ENCODE data around the gene KCTD19. TPM values are rescaled to one million over a fixed set of nuclear protein-coding genes. Genes with fewer than 3 reads are reported as not detected.

The KCTD19 gene
- total and polyA plus RNA-seq, 2 donors (not counting 1 experiment from before 2014, with no cell fraction given) = 0.52 TPM; not detected in 1

DNA sequence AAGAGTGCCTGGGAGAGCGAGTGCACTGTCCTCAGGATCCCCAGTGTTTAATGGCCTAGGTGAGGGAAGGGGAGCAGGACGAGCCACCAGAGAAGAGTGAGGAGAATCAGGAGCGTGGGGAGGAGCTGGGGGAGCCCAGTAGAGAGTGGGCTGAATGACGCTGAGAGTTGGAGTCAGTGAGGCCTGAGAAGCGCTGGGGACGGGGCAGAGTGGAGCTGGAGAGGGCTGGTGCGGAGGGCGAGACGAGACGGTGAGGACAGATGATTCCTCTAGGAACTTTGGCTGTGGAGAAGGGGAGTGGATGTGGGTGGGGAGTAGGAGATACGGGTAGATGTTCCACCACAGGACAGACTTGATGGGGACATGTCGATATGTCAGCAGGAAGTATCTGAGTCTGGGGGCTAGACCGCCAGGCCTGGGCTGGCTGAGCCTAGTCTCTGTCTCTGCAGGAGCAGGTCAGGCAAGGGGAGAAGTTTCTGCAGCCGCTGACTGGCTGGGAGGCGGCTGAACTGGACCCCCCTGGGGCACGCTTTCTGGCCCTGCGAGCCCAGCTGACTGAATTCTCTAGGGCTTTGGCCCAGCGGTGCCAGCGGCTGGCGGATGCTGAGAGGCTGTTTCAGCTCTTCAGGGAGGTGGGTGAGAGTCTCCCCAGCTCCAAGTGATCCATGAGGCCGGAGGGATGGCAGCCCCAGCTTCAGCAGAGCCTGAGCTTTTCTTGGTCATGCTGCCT, 42.5 kb downstream of the KCTD19 start:
- H3K4me1 ChIP-seq (ENCODE audit: control insufficient read depth in 2 of 2, insufficient read depth in 2 of 2, low read length in 2 of 2) = no peaks in the 10 kb centered on the region
- no peak for TF ChIP-seq EZH2 (IDR thresholded peaks at IDR 0.05; ENCODE audit: borderline replicate concordance, insufficient read depth, low read depth, low read length, poor library complexity, severe bottlenecking)
- TF ChIP-seq, protein P1, sequence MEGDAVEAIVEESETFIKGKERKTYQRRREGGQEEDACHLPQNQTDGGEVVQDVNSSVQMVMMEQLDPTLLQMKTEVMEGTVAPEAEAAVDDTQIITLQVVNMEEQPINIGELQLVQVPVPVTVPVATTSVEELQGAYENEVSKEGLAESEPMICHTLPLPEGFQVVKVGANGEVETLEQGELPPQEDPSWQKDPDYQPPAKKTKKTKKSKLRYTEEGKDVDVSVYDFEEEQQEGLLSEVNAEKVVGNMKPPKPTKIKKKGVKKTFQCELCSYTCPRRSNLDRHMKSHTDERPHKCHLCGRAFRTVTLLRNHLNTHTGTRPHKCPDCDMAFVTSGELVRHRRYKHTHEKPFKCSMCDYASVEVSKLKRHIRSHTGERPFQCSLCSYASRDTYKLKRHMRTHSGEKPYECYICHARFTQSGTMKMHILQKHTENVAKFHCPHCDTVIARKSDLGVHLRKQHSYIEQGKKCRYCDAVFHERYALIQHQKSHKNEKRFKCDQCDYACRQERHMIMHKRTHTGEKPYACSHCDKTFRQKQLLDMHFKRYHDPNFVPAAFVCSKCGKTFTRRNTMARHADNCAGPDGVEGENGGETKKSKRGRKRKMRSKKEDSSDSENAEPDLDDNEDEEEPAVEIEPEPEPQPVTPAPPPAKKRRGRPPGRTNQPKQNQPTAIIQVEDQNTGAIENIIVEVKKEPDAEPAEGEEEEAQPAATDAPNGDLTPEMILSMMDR (IDR thresholded peaks at IDR 0.05) = no peak
- no peaks in the 10 kb centered on the region for H3K36me3 ChIP-seq (replicated peaks in 1 of 2; ENCODE audit: control extremely low read depth in 1 of 2, control insufficient read depth in 1 of 2, extremely low read depth in 1 of 2, insufficient read depth in 2 of 2, low read length in 1 of 2)
- POLR2A ChIA-PET = no interaction called here
- ATAC-seq (ENCODE audit: low read depth) (no peak), DNase-seq (no peak)
- no peaks in the 10 kb centered on the region for H3K79me2 ChIP-seq (ENCODE audit: control insufficient read depth, insufficient read depth, low read length)
- no peaks in the 10 kb centered on the region for H3K27me3 Mint-ChIP-seq
- CTCF ChIA-PET = no interaction called here
- H4K20me1 ChIP-seq (ENCODE audit: control insufficient read depth, insufficient read depth, low read length, poor library complexity, severe bottlenecking) = no peaks in the 10 kb centered on the region
- H2AFZ ChIP-seq (ENCODE audit: insufficient read depth, low read depth, low read length, poor library complexity, severe bottlenecking) = no peak overlapping the region
- no peaks in the 10 kb centered on the region for H3K9me3 Mint-ChIP-seq (ENCODE audit: insufficient read depth)
- no peak overlapping the region for H3K4me3 Mint-ChIP-seq
- H3K4me1 Mint-ChIP-seq = no peaks in the 10 kb centered on the region
- no peak overlapping the region for H3K9ac ChIP-seq (ENCODE audit: low read length)
- H3K27me3 ChIP-seq (replicated peaks in 1 of 4; ENCODE audit: control extremely low read depth in 1 of 4, control insufficient read depth in 3 of 4, insufficient read depth in 4 of 4, low read length in 3 of 4) = no peaks in the 10 kb centered on the region
- H3K27ac ChIP-seq (ENCODE audit: low read length in 2 of 2) = no peak overlapping the region
- no peaks in the 10 kb centered on the region for H3K9me3 ChIP-seq (ENCODE audit: control extremely low read depth in 1 of 3, control insufficient read depth in 2 of 3, insufficient read depth in 1 of 3, low read length in 2 of 3)
- 78% methylated on average over 21 of the region's 21 CpGs for WGBS (ENCODE audit: insufficient coverage)
- H3K27ac Mint-ChIP-seq = no peak overlapping the region
- intact Hi-C loops (cut with micrococcal nuclease) = no loop called here
- no peak overlapping the region for H3K4me3 ChIP-seq (ENCODE audit: control extremely low read depth in 1 of 5, extremely low read depth in 1 of 5, insufficient read depth in 1 of 5, low read depth in 2 of 5, low read length in 4 of 5)
- H3K4me2 ChIP-seq (replicated peaks; ENCODE audit: low read depth, low read length, poor library complexity, severe bottlenecking) = no peak overlapping the region

DNA sequence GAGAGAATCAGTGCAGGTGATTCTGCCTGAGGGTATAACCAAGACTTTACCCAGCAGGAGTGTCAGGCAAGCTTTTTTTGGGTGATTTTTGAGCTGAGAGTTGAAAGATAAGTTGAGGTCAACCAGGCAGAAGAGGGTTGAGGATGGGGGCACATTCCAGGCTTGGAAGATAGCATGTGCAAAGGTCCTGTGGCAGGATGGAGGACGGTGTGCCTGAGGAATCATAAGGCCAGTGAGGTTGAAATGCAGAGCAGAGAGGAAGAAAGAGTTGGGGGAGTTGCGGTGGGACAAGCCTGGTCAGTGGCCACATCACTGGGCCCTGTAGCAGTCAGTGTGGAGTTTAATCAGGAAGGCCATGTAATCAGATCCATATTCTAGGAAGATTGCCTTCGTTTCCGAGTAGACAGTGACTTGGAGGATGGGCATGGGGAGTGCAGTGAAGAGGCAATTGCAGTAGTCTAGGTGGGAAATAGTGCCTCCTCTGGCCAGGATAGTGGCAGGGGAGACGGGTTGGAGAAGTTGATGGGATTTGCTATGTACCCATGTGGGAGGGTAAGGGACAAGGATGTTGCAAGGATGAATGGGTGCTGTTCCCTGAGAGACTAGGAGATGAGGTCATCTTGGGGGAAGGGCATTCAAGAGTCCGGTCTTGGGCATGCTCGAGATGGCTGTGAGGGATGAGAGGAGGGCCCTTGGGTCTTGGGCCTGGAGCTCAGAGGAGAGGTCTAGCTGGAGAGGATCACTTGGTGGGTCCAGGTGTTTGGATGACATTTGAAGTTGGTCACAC, 43.3 kb downstream of the KCTD19 start:
- Histone ChIP-seq H3K9ac (ENCODE audit: low read length) (no peak overlapping the region), H3K36me3 (replicated peaks in 1 of 2; ENCODE audit: control extremely low read depth in 1 of 2, control insufficient read depth in 1 of 2, extremely low read depth in 1 of 2, insufficient read depth in 2 of 2, low read length in 1 of 2) (no peaks in the 10 kb centered on the region), H3K27me3 (replicated peaks in 1 of 4; ENCODE audit: control extremely low read depth in 1 of 4, control insufficient read depth in 3 of 4, insufficient read depth in 4 of 4, low read length in 3 of 4) (no peaks in the 10 kb centered on the region), H3K9me3 (ENCODE audit: control extremely low read depth in 1 of 3, control insufficient read depth in 2 of 3, insufficient read depth in 1 of 3, low read length in 2 of 3) (no peaks in the 10 kb centered on the region), H3K79me2 (ENCODE audit: control insufficient read depth, insufficient read depth, low read length) (peaks cover 3% of the 10 kb centered on the region), H4K20me1 (ENCODE audit: control insufficient read depth, insufficient read depth, low read length, poor library complexity, severe bottlenecking) (no peaks in the 10 kb centered on the region), H3K27ac (ENCODE audit: low read length in 2 of 2) (no peak overlapping the region), H3K4me1 (ENCODE audit: control insufficient read depth in 2 of 2, insufficient read depth in 2 of 2, low read length in 2 of 2) (peaks cover 6 to 7% of the 10 kb centered on the region in 2 donors), H2AFZ (ENCODE audit: insufficient read depth, low read depth, low read length, poor library complexity, severe bottlenecking) (no peak overlapping the region), H3K4me3 (ENCODE audit: control extremely low read depth in 1 of 5, extremely low read depth in 1 of 5, insufficient read depth in 1 of 5, low read depth in 2 of 5, low read length in 4 of 5) (no peak overlapping the region), H3K4me2 (replicated peaks; ENCODE audit: low read depth, low read length, poor library complexity, severe bottlenecking) (no peak overlapping the region)
- TF ChIP-seq EZH2 (IDR thresholded peaks at IDR 0.05; ENCODE audit: borderline replicate concordance, insufficient read depth, low read depth, low read length, poor library complexity, severe bottlenecking) = no peak
- TF ChIP-seq, protein P1 (IDR thresholded peaks at IDR 0.05) = no peak
- peaks cover 4% of the 10 kb centered on the region for H3K4me1 Mint-ChIP-seq
- WGBS (ENCODE audit: insufficient coverage) = 95% methylated on average over 7 of the region's 7 CpGs
- no peaks in the 10 kb centered on the region for H3K9me3 Mint-ChIP-seq (ENCODE audit: insufficient read depth)
- DNase-seq (no peak), ATAC-seq (ENCODE audit: low read depth) (no peak)
- intact Hi-C loops (cut with micrococcal nuclease) = no loop called here
- H3K27ac Mint-ChIP-seq = no peak overlapping the region
- CTCF ChIA-PET = no interaction called here
- no peak overlapping the region for H3K4me3 Mint-ChIP-seq
- no peaks in the 10 kb centered on the region for H3K27me3 Mint-ChIP-seq
- POLR2A ChIA-PET = no interaction called here

All from B cell (primary cell).